Central memory CD4-positive, alpha-beta T cell (primary cell): ENCODE results near the gene TAS2R9.
"Not testable (repeated sequence)": the region's sequence is repeated elsewhere in the genome, so short reads cannot be mapped to it uniquely, and the experiment has no call there.

Experiments used
- DNase-seq: peaks from one replicate; pipeline ENCODE4 v3.0.0; 2022
- total RNA-seq, 3 experiments: gene quantifications; one replicate each; lab custom pipeline; 2026; lab: John Stamatoyannopoulos, UW

The TAS2R9 gene
- total RNA-seq: 0 to 0.27 (median 0) reads per million in 3 experiments

GRCh38 chr12:10810068-10810467, at the start of gene TAS2R9:
Gene TAS2R9 (minus strand): TSS chr12:10810168. CDS start chr12:10810075, 93 bp downstream.
- DNase-seq: no peak

DNA sequence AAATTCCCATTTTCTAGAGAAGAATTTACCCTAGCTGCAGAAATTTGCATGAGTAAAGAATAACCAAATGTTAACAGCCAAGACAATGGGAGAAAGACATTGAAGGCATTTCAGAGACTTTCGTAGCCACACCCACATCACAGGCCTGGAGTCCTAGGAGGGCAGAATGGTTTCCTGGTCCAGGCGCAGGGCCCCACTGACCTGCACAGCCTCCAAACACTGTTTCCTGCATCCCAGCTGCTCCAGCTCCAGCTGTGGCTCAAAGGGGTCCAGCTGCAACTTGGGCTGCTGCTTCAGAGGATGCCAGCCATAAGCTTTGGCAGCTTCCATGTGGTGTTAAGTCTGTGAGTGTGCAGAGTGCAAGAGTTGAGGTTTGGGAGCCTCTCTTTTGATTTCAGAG, 45.8 kb upstream of the TAS2R9 start:
- DNase-seq: no peak

GRCh38 chr12:10853776-10854175, 43.8 kb upstream of the TAS2R9 start:
- DNase-seq: no peak

DNA sequence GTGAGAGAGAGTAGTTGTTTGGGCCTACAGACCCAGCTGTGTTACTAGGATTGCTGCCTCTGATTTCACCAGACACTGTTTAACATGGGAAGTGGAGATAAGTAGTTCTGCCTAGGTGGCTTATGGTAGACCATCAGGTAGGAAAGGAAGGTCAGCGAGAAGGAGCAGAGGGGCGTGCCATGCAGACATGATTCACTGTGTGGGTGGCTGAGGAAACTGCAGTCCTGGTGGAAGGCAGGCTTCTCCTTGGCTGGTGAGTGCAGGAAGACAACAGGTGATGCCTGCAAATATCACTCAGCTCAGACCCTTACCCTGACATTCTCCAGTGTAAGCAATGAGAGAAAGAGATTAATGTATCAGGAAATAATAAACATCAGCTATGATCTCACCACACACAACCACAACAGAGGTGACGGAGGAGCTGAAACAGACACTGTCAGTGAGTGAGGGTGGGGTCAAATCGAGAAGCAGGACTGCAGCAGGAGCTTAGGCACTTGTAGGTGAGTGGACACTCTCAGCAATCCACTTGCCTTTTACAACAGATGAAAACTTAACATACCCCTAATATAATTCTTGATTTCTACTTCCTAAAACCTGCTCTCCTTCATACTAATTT, 41.4 kb upstream of the TAS2R9 start:
- no peak for DNase-seq

- peak; percentile 44 for DNase-seq
Observed at GRCh38 chr12:10849425-10849878, 39.5 kb upstream of the TAS2R9 start, which contains the start of gene PRR4. Gene PRR4 (minus strand): TSS chr12:10849475. CDS start chr12:10849437, 38 bp downstream.

GRCh38 chr12:10847744-10848143, 37.8 kb upstream of the TAS2R9 start:
- DNase-seq: no peak

DNA sequence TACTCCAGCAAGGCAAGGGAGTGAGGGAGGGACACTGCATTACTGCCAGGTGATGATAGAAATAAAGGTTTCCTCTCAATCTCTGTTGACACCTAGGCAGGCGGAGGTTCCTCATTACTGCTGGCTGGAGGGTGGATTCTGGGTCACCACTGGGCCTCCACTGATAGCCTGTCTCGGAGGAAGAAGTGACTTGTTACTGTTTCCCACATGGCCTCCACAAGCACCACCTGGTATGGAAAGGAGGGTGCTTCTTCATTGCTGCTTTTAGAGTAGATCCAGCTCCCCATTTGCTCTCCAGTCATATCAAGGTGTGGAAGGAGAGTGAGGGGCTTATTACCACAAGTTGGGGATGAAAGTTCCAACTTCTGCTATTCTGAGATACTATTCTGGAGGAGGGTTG, 32.9 kb upstream of the TAS2R9 start:
- DNase-seq: no peak

GRCh38 chr12:10838461-10838860, 28.5 kb upstream of the TAS2R9 start:
- DNase-seq: no peak

- no peak for DNase-seq
Observed at GRCh38 chr12:10829994-10830393, 20.0 kb upstream of the TAS2R9 start.

- no peak for DNase-seq
Observed at GRCh38 chr12:10826258-10826657, 16.3 kb upstream of the TAS2R9 start, which contains the start of gene TAS2R10. Gene TAS2R10 (minus strand): TSS chr12:10826358. CDS start chr12:10826269, 89 bp downstream.

GRCh38 chr12:10824957-10825356, 15.0 kb upstream of the TAS2R9 start:
- no peak for DNase-seq

- no peak for DNase-seq
Observed at GRCh38 chr12:10811883-10812536, 2.0 kb upstream of the TAS2R9 start.

DNA sequence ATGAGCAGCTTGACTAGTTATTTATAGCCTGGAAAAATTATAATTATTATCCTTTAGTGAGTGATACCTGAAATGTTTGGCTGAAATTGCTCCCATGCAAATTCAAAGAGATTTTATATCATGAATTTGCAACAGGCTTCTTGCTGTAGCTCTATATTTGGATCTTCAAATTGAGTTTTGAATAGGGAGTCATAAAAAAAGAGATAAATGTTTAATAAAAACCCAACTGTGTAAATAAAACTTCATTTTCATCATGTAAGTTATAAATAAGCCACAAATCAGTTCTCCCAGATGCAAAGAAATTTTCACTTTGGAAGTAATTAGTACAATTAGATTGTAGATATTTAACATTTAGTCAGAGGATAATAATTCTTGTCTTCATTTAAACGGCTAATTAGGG, 2.8 kb downstream of the TAS2R9 start, which contains the start of gene TAS2R8:
TAS2R8 (minus strand) TSS at position 101 of the 400 bp plus-strand sequence. CDS start 306 bp downstream, outside the sequence.
- no peak for DNase-seq

GRCh38 chr12:10802587-10802986, 7.4 kb downstream of the TAS2R9 start, which contains the start of gene TAS2R7:
Gene TAS2R7 (minus strand): TSS chr12:10802627. CDS start chr12:10802570, 57 bp downstream.
- DNase-seq: no peak

DNA sequence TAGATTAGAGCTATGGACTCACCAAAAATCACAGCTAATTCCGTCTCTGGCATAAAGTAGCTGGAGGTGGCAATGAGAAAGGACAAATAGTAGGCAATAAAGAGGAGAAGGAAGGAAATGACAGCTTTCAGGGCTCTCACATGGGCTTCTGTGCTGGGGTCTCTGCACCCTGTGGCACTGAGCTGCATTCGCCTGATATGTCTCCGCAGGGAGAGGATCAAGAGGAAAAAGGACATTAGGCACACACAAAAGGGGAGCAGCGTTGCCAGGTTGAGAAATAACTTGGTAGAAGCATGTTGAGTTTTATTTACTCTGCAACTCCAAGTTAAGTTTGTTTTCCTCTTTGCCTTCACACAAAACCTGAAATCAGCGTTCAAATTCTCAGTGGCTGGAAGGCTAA, 8.2 kb downstream of the TAS2R9 start:
- DNase-seq: no peak

DNA sequence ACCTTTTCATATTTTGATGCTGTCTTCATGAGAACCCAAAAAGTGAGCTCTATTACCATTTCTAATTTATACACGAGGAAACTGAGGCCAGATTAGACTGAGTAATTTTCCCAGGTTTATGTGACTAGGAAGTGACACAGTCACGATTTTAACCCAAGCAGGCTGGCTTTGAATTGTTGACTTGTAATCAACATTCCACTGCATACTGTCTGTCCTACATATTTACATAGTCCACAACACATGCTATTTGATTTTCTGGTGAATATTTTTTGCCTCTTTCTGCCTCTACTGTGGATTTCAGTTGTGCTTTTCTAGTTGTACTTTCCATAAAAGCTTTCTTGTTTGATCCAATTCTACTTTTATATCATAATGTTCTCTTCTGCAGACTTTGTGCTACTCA, 15.7 kb downstream of the TAS2R9 start:
- no peak for DNase-seq

DNA sequence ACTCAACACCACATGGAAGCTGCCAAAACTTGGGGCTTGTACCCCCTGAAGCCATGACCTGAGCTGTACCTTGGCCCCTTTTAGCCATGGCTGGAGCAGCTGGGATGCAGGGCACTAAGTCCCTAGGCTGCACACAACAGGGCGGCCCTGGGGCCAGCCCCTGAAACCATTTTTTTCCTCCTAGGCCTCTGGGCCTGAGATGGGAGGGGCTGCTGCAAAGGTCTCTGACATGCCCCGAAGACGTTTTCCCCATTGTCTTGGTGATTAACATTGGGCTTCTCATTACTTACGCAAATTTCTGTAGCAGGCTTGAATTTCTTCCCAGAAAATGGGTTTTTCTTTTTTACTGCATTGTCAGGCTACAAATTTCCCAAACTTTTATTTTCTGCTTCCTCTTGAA, 18.2 kb downstream of the TAS2R9 start:
- not testable (repeated sequence) for DNase-seq

DNA sequence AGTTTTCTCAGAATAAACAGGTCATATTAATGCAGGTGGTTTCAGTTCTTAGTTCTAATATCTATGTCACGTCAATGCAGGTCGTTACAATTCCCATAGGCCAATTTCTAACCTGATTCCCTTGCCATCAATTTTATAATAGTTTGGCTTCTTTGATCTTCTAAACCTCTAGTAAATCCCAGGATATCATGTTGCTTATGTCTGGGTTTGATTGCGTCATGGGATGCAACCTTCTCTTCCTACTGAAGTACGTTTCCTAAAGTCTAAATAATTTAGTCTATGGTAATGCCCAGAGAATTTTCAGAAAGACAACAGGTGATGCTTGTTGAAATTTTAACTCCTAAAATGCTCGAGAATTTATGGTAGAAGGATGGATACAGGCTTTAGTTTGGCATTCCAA, 26.7 kb downstream of the TAS2R9 start:
- DNase-seq: no peak

GRCh38 chr12:10779103-10779502, 30.9 kb downstream of the TAS2R9 start:
- DNase-seq: no peak

DNA sequence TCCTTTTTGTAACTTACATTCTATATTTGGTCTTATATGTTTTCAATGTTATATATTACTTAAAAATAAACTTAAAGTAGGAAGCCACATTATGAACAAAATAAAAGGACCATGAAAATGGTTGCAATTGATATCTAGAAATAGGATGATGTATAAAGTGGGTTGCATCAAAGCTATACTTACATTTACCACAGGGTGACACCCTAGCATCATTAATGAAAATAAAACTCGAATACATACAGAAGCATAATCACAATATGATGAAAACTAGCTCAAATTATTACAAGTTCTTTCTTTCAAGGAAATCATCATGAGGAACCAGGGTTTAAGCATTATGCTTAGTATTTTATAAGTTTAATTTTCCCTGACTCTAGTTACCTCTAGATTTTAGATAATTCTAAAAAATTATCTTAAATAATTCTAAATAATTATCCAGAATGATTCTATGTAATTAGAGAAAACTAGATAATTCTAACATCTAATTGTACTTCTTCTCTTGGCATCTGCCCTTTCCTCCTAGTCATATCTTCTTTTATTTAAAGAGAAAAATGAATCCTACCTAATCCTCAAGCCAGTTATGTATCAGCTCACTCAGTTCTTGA, 38.7 kb downstream of the TAS2R9 start:
- DNase-seq: peak; percentile 38

DNA sequence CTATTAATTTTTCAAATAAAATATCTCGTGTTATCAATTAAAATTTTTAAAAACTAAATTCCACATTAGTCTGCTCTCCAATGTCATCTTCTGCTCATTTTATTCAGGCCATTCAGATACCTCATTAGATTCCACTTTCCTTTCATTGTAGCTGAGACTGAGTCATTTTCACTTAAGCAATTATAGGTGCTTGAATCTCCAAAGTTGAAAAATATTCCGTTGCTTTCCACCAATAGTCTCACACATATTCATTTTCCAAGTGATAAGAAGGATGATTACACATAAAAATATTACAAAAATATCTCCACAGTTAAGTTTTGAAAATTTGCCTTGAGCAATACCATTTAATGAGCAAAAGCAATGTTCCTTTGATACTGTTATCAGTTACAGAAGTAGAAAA, 50.3 kb downstream of the TAS2R9 start:
- DNase-seq: no peak
